Stimulated activated CD4-positive, alpha-beta T cell treated with anti-CD3 and anti-CD28 coated beads, Interleukin-1b, Interleukin-23, amount 100 ng/mL, for 4 hours (primary cell): Measurements from ENCODE around the gene GPR45.
"Not testable (repeated sequence)": the region's sequence is repeated elsewhere in the genome, so short reads cannot be mapped to it uniquely, and the experiment has no call there.

ENCODE experiments used
- DNase-seq, 2 donors: peaks; one replicate each; pipeline ENCODE4 v3.0.0-alpha.2; 2020; ENCODE audit warnings: low read depth in 2 of 2

The GPR45 gene

DNA sequence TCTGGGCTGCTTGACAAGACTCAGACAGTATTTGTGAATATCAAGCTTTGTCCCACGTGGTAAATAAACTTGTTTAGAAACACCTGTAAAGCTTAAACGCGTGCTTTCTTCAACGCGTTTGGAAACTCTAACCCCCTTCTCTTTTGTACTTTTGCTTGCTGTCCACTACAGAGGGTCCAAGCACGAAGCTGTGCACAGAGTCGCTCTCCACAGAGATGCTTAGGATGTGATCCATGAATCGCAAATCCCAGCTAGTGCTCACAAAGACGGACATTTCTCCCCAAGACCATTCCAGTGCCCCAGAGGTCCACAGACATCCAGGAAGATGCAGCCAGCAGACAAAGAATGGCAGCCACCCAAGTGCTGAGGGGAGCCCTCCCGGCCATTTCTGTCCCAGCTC, at the start of gene GPR45:
Gene GPR45, plus strand, starts transcription at position 301 of the 400 bp plus-strand sequence. CDS start 116 bp downstream, outside the sequence.
- DNase-seq = no peak

GRCh38 chr2:105194022-105194675, 47.4 kb upstream of the GPR45 start:
- no peak for DNase-seq

- no peak for DNase-seq
Measured at GRCh38 chr2:105196651-105197050, 44.9 kb upstream of the GPR45 start.

DNA sequence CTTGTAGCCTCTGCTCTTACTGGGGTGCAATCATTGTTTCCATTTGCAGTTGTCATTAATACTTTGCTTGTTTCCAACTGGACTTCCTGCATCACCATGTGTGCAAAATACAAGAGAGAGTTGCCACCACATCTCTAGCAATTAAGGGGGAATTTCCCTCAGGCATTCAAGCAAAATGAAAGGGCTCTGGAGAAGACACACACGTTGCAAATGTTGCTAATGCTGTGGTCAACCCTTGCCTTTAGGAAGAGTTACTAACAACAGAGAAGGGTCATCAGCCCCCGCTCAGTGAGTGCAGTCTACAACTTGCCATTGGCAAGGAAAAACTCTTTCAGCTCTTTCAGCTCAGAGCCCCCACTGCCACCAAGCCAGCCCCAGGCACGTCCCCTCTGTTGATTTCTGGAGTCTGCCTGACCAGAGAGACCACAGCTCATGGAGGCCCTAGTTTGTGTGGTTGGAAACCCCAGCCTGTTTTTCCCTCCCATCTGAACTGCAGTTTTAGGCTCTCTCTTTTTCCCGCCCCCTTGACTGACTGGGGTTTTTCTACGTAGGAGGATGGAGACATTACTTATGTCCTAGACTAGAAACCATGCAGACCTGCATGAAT, 25.9 kb upstream of the GPR45 start:
- no peak for DNase-seq

DNA sequence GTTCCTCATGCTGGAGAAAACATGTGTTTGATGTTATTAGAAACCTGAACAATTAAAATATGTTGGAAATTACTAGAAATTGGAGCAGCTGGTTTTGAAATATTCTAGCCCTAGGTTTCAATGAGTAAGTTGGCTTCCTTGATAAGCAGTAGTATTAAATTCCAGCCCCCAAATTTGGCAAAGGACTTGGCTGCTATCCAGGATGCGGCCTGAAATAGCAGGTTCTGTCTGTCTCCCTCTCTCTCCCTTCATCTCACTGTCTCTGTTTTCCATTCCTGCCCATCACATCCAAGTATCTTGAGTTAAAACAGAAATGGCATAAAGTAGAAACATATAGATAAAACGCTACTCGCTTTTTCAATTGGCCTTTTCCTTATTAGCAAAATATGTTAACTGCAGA, 20.9 kb upstream of the GPR45 start:
- DNase-seq = no peak

DNA sequence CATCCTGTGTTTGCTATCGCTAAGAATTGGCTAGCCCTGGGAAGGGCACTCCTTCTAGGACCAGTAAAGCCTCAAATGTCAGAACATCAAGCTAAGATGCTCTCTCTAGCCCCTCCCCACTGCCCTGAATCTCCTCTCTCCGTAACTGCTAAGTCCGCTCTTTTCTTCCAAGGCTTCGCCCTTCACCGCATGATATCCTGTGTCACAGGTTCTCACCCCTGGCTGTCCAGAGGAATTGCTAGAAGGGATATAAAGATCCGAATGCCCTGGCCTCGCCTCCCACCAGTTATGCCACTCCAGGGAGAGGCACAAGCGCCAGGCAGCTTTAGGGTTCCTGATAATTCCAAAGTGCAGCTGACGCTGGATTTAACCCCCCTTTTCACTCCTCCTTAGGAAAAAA, 17.1 kb upstream of the GPR45 start:
- no peak for DNase-seq

- DNase-seq = no peak
Measured at GRCh38 chr2:105231232-105231619, 10.3 kb upstream of the GPR45 start.

DNA sequence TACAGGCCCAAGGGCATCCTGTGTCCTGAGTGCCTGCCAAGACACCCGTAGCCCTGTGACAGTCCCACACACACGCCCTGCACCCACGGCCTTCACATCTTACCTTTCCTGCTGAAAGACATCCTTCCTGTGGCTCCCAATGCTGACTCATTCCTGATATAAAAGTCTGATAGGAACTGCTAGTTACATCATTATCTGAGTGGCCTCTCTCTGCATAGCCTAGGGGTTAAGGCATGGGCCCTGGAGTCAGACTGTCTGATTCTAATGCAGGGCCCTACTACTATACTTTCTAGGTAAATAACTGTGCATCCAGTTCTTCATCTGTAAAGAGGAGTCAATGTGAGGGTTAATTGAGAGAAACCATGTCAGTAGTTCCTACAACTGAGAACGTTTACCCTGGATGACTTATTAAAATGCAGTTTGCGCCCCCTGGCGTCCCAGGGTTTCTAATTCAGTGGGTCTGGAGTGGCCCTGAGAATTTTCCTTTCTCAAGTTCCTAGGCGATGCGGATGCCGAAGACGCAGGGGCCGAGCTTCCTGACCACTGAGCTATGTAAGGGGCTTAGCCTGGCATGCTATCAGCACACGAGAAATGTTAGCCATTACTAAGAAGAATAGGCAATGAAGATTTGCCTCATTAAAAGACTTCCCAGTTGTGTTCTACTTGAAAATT, 6.0 kb upstream of the GPR45 start:
- peak; percentile 43 to 60 for DNase-seq

DNA sequence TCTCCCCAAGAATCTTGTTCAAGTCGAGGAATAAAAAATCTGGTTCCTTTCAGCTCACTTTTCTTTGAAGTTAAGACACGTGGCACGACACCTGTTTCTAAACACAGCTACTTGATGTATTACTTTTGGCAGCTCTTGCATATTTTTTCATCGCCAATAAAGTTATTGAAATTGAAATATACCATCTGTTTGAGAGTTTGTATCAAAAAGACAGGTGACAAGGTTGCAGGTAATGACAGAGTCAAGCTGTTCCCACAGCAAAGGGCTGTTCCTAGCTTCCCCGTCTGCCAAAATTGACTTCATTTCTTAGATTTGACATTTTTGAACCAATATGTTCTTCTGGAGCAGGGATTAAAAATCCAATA, 5.5 kb upstream of the GPR45 start:
- DNase-seq = no peak

DNA sequence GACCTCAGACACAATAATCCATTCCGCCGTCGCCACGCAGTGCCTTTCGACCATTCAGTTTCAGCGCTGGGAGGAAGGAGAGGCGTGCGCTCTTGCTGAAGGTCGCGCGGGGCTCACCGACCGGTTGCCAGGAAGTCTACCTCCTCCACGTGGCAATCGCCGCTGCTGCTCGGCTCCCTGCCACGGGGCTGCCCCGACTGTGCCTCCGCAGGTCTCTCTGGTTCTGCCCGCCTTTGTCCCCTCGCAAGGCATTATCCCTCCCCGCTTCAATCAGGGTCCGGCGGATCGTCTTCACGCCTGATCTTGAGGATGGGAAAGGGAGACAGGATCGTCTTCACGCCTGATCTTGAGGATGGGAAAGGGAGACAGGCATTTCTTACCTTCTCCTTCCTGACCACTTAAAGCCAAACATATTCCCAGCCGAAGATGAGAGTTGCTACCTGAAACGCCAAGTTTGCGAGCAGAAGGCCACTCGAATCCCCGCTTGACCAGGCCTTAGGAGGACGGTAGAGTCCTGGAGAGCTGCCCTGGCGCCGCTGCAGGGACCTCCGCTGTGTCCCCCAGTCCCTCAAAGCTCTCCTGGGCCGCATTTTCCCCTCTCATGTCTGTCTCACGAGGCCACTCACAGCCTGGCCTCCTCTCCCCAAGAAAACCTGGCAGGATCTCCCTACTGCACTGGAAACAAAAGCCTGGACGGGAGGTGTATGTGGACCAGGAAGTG, 4.3 kb upstream of the GPR45 start:
- DNase-seq = peak in 1 of 2 donors; percentile 15

DNA sequence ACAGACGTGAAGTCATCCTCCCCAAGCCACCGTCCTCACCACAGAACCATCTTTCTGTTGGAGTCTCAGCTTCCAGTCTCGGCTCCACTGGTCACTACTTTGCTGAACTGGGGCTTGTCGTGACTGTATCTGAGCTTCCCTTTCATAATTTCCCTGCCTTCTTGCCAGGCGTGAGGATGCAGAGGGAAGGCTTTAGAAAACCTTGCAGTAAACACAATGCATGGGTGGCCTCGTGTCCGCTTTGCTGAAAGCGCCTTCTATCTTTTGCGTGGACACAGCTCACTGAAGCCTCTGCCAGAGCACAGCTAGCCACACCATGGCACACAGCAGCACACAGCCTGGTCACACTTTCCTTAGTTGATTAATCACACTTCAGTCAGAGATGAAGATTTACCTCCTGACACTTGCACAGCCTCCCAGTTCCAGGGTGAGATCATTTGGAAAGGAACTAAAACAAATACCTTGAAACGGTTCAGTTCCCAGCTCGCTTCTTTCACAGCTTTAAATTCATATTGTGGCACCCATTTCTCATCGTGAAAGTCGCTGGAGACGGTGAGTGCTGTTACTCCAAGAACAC, 2.8 kb upstream of the GPR45 start:
- DNase-seq = no peak

GRCh38 chr2:105239924-105240323, 1.6 kb upstream of the GPR45 start:
- no peak for DNase-seq

DNA sequence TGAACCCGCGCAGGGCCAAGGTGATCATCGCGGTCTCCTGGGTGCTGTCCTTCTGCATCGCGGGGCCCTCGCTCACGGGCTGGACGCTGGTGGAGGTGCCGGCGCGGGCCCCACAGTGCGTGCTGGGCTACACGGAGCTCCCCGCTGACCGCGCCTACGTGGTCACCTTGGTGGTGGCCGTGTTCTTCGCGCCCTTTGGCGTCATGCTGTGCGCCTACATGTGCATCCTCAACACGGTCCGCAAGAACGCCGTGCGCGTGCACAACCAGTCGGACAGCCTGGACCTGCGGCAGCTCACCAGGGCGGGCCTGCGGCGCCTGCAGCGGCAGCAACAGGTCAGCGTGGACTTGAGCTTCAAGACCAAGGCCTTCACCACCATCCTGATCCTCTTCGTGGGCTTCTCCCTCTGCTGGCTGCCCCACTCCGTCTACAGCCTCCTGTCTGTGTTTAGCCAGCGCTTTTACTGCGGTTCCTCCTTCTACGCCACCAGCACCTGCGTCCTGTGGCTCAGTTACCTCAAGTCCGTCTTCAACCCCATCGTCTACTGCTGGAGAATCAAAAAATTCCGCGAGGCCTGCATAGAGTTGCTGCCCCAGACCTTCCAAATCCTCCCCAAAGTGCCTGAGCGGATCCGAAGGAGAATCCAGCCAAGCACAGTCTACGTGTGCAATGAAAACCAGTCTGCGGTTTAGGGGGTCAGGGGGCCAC, 897 bp downstream of the GPR45 start:
- no peak for DNase-seq

DNA sequence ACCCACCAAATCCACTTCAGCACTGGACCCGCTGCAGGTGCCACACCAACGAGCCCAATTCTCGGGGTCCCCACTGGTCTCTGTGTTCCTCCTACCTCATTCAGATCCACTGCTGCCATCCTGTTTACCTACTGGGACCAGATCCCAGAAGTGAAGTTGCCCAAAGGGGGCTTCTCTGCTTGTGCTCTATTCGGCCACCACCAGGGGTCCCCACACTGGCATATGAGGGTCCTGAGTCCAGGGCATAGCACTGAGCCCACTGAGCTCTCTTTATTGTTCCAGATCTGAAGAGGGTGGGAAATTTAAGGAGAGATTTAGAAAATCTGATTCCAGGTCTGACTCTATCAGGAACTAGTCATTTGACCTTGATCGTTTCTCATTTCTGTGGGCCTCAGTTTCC, 2.4 kb downstream of the GPR45 start:
- no peak for DNase-seq

- no peak for DNase-seq
Measured at GRCh38 chr2:105244451-105244850, 2.9 kb downstream of the GPR45 start.

DNA sequence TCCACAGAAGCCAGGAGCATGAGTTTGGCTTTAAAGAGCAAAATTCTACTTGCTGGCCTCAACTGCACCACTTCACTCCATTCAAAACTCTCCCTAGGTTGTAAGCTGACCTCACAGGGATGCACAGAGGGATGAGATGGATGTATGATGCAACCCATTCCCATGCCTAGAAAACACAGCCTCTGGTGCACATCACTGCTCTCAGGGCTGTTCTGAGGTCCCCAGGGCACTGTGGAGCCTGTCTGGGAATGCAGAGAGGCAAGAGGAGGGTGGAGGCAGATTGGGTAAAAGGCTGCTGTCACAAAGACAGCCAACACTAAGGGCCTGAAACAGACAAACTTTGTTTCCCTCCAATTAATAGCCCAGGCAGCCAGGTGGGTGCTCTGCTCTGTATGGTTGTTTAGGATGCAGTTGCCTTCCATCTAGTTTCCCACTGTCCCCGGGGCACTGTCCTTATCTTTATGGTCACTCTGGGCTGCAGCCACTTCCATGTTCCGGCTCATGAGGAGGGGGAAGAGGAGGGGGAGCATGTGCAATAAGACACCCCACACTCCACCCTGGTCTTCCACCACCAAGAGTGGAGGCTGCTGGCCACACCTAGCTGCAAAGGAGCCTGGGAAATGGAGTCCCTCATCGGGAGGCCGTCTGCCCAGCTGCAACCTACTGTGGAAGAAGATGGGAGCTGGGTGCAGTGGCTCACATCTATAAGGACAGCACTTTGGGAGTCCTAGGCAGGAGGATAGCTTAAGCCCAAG, 7.0 kb downstream of the GPR45 start:
- no peak for DNase-seq

DNA sequence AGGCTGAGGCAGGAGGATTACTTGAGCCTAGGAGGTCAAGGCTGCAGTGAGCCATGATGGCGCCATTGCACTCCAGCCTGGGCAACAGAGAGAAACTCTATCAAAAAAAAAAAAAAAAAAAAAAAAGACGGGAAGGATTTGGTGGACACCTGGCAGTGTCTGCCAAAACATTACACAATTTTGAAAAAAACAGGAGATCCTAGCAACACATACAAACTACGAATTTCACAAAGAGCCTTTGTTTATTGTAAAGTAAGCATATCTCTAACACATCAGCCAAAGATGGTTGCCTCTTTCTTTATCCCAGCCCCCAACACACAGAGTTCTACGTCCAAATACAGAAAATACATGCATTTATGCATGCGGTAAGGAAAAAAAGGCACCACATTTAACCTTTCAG, 7.6 kb downstream of the GPR45 start:
- no peak for DNase-seq

- DNase-seq = no peak
Measured at GRCh38 chr2:105249891-105250290, 8.3 kb downstream of the GPR45 start.

GRCh38 chr2:105251016-105251648, 9.6 kb downstream of the GPR45 start:
- not testable (repeated sequence) for DNase-seq

DNA sequence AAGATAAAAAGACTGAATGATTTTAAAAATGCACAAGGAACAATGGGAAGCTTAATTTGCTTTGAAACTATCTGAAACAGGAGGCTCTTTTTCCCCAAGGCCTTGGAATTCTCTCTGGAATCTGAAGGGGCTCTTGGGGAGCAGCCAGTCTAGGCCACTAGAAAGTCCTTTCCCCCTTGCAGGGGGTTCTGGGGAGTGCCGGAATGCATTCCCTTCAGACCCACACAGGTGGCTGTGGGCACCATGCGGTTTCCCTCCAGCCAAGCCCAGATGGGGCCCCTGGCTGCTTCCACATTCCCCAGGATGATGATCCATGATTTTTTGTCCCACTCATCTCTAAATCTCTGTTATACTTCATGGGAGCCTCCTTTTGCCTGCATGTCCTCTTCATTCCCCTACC, 10.7 kb downstream of the GPR45 start:
- no peak for DNase-seq
